Activated naive CD4-positive, alpha-beta T cell treated with anti-CD3 and anti-CD28 coated beads for 36 hours (primary cell): ENCODE results near the gene DNAH8. TPM values are rescaled to one million over a fixed set of nuclear protein-coding genes. Genes with fewer than 3 reads are reported as not detected.
"Not testable (repeated sequence)": the region's sequence is repeated elsewhere in the genome, so short reads cannot be mapped to it uniquely, and the experiment has no call there.

ENCODE experiments used
- CTCF ChIA-PET: fragments of 350-600 bp; sonication (Branson Sonifier 250); formaldehyde crosslinking; loops from one replicate; lab custom pipeline; 2021; ENCODE audit warnings: antibody characterized with exemption; lab: Charles Lee
- DNase-seq: peaks from one replicate; pipeline ENCODE4 v3.0.0-alpha.2; 2020
- H3K27ac Mint-ChIP-seq: one replicate; pipeline ENCODE4 v1.8.0; 2021; ENCODE audit warnings: mild to moderate bottlenecking, mixed read lengths
- H3K27me3 Mint-ChIP-seq: one replicate; pipeline ENCODE4 v1.8.0; 2021; ENCODE audit warnings: low read depth, mixed read lengths
- H3K36me3 Mint-ChIP-seq: one replicate; pipeline ENCODE4 v1.8.0; 2021; ENCODE audit warnings: low read depth, mixed read lengths
- H3K4me1 Mint-ChIP-seq: one replicate; pipeline ENCODE4 v1.8.0; 2021; ENCODE audit warnings: low read depth, mixed read lengths
- H3K4me3 Mint-ChIP-seq: one replicate; pipeline ENCODE4 v1.8.0; 2021; ENCODE audit warnings: mild to moderate bottlenecking, moderate library complexity, mixed read lengths
- H3K9me3 Mint-ChIP-seq: one replicate; pipeline ENCODE4 v1.8.0; 2021; ENCODE audit warnings: mixed read lengths
- intact Hi-C: fragments of 100-400 bp; cut with micrococcal nuclease; formaldehyde crosslinking; loops from one replicate; pipeline ENCODE4 v1.15.1; 2023
- total RNA-seq, 2 experiments: library from RNA; stranded (reverse); gene quantifications; one replicate each; pipeline ENCODE4 v1.2.3, GENCODE V29; 2021

The DNAH8 gene
- total RNA-seq, 2 experiments from 2014 or later = 0.07 to 0.15 TPM

DNA sequence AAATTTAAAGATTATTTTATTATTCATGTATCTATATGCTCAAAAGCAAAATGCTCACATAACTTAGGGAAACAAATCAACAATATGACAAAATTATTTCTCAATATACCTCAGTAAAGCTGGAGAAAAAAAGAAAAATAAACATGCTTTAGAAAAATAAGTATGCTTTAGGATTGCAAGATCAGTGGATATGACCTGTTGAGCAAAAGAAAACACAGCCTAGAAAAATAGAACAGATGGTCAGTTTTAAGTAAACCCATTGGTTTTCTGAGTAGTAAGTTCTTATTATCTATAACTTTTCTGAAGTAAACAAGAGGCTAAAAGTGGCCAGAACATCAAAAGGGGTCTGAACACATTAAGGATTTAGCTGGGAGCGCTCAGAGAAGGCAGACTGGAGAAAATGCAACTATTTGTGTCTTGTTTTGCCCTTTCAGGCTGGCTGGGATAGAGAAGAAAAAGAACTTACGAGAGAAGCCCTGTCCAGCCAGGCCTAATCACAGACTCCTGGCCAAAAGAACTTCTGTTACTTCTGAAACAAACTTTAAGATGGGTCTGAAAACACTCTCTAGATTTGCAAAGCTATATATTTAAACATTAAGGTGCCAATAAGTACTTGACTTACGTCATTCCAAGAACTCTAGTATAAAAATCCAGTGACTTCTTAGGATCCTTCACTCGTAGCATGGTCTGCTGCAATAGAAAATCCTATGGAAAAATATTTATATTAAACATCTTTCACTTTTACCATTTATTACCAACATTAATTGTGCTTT, 28.7 kb upstream of the DNAH8 start:
- H3K36me3 Mint-ChIP-seq = peaks cover 21% of the 10 kb centered on the region
- peaks cover 15% of the 10 kb centered on the region for H3K4me1 Mint-ChIP-seq
- DNase-seq = no peak
- H3K4me3 Mint-ChIP-seq = no peak overlapping the region
- no peaks in the 10 kb centered on the region for H3K27me3 Mint-ChIP-seq
- intact Hi-C loops = no loop called here
- CTCF ChIA-PET = interaction anchor here (0.7 kb wide), 2 partner anchors 14 to 1151 kb away, joined by 3 read pairs; no protein-coding TSS in a partner anchor
- no peak overlapping the region for H3K27ac Mint-ChIP-seq
- H3K9me3 Mint-ChIP-seq = no peaks in the 10 kb centered on the region

DNA sequence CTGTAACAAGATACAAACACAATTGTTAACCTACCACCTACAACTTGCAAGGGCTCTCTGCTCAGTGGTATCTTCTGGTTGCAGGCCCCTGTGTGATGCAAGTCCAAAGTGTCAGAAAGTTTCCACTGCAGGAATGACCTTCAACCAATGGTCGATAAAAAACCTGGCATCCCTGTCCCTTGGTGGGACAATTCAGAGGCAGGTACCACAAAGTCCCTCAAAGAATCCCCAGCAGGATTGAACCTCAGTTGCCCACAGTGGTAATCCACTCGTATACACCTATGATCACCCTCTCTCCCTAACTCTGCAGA, 28.1 kb upstream of the DNAH8 start:
- H3K27ac Mint-ChIP-seq = no peak overlapping the region
- CTCF ChIA-PET = no interaction called here
- no peak for DNase-seq

GRCh38 chr6:38687549-38687948, 27.6 kb upstream of the DNAH8 start:
- Mint-ChIP-seq H3K27ac (no peak overlapping the region), H3K9me3 (no peaks in the 10 kb centered on the region), H3K27me3 (no peaks in the 10 kb centered on the region), H3K4me3 (no peak overlapping the region), H3K36me3 (peaks cover 21% of the 10 kb centered on the region), H3K4me1 (peaks cover 15% of the 10 kb centered on the region)
- no peak for DNase-seq
- CTCF ChIA-PET = no interaction called here
- intact Hi-C loops = no loop called here

More for the DNA sequence above, 28.1 kb upstream of the DNAH8 start:
- peaks cover 15% of the 10 kb centered on the region for H3K4me1 Mint-ChIP-seq
- H3K36me3 Mint-ChIP-seq = peaks cover 20% of the 10 kb centered on the region
- H3K4me3 Mint-ChIP-seq = no peak overlapping the region
- H3K27me3 Mint-ChIP-seq = no peaks in the 10 kb centered on the region
- no peaks in the 10 kb centered on the region for H3K9me3 Mint-ChIP-seq
- intact Hi-C loops = no loop called here

GRCh38 chr6:38688579-38689087, 26.5 kb upstream of the DNAH8 start:
- H3K9me3 Mint-ChIP-seq = peaks cover 2% of the 10 kb centered on the region
- H3K36me3 Mint-ChIP-seq = peaks cover 17% of the 10 kb centered on the region
- H3K27ac Mint-ChIP-seq = no peak overlapping the region
- H3K4me3 Mint-ChIP-seq = no peak overlapping the region
- H3K27me3 Mint-ChIP-seq = no peaks in the 10 kb centered on the region
- CTCF ChIA-PET = interaction anchor here (0.6 kb wide), 1 partner anchor 31 kb away, joined by 3 read pairs; no protein-coding TSS in a partner anchor
- peaks cover 17% of the 10 kb centered on the region for H3K4me1 Mint-ChIP-seq
- no peak for DNase-seq
- intact Hi-C loops = no loop called here

GRCh38 chr6:38695227-38695900, 19.7 kb upstream of the DNAH8 start:
- Mint-ChIP-seq H3K27me3 (no peaks in the 10 kb centered on the region), H3K27ac (peak overlapping the region; percentile 17), H3K4me1 (peaks cover 48% of the 10 kb centered on the region), H3K9me3 (peaks cover 10% of the 10 kb centered on the region), H3K36me3 (peaks cover 42% of the 10 kb centered on the region), H3K4me3 (no peak overlapping the region)
- CTCF ChIA-PET = no interaction called here
- intact Hi-C loops = no loop called here
- DNase-seq = no peak

DNA sequence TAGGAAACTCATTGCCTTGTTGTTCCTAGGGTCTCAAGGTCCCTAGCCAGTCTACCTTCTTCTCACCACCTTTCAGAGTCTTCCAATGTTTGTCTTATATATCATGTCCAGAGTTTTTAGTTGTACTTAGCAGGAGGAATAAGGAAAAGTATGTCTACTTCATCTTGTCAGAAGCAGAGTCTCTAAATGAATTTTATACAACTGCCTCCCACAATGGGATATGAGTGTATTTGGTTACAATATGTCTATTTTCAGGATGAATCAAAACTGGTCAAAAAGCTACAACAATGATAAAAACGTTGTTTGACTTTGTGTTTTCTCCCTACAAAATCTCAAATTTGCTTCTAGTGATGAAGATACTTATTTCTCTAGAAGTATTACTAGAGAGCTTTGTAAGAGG, 19.2 kb upstream of the DNAH8 start:
- intact Hi-C loops = no loop called here
- CTCF ChIA-PET = no interaction called here

GRCh38 chr6:38696345-38696744, 18.8 kb upstream of the DNAH8 start:
- intact Hi-C loops = no loop called here
- Mint-ChIP-seq H3K4me1 (peaks cover 53% of the 10 kb centered on the region), H3K27ac (no peak overlapping the region), H3K9me3 (peaks cover 12% of the 10 kb centered on the region), H3K36me3 (peaks cover 51% of the 10 kb centered on the region), H3K4me3 (no peak overlapping the region), H3K27me3 (no peaks in the 10 kb centered on the region)
- CTCF ChIA-PET = no interaction called here
- DNase-seq = no peak

More for the DNA sequence above, 19.2 kb upstream of the DNAH8 start:
- peaks cover 11% of the 10 kb centered on the region for H3K9me3 Mint-ChIP-seq
- peaks cover 48% of the 10 kb centered on the region for H3K36me3 Mint-ChIP-seq
- no peak for DNase-seq
- H3K27ac Mint-ChIP-seq = peak overlapping the region; percentile 17
- no peaks in the 10 kb centered on the region for H3K27me3 Mint-ChIP-seq
- peaks cover 50% of the 10 kb centered on the region for H3K4me1 Mint-ChIP-seq
- H3K4me3 Mint-ChIP-seq = no peak overlapping the region

- no peaks in the 10 kb centered on the region for H3K27me3 Mint-ChIP-seq
- peaks cover 57% of the 10 kb centered on the region for H3K36me3 Mint-ChIP-seq
- H3K9me3 Mint-ChIP-seq = peaks cover 15% of the 10 kb centered on the region
- no peak for DNase-seq
- no peak overlapping the region for H3K27ac Mint-ChIP-seq
- no peak overlapping the region for H3K4me3 Mint-ChIP-seq
- H3K4me1 Mint-ChIP-seq = peaks cover 63% of the 10 kb centered on the region
- intact Hi-C loops = no loop called here
- CTCF ChIA-PET = no interaction called here
Observed at GRCh38 chr6:38697846-38698245, 17.3 kb upstream of the DNAH8 start.

DNA sequence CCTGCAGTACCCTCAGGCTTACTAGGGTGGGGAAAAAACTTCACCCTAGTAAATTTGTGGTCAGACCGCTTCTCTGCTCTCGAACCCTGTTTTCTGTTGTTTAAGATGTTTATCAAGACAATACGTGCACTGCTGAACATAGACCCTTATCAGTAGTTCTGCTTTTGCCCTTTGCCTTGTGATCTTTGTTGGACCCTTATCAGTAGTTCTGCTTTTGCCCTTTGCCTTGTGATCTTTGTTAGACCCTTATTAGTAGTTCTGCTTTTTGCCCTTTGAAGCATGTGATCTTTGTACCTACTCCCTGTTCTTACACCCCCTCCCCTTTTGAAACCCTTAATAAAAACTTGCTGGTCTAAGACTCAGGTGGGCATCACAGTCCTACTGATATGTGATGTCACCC, 15.4 kb upstream of the DNAH8 start:
- H3K4me3 Mint-ChIP-seq, intact Hi-C loops, DNase-seq, H3K27me3 Mint-ChIP-seq, CTCF ChIA-PET, H3K27ac Mint-ChIP-seq: not testable (repeated sequence)
- Mint-ChIP-seq H3K9me3 (peaks cover 13% of the 10 kb centered on the region), H3K4me1 (peaks cover 62% of the 10 kb centered on the region), H3K36me3 (peaks cover 53% of the 10 kb centered on the region)

DNA sequence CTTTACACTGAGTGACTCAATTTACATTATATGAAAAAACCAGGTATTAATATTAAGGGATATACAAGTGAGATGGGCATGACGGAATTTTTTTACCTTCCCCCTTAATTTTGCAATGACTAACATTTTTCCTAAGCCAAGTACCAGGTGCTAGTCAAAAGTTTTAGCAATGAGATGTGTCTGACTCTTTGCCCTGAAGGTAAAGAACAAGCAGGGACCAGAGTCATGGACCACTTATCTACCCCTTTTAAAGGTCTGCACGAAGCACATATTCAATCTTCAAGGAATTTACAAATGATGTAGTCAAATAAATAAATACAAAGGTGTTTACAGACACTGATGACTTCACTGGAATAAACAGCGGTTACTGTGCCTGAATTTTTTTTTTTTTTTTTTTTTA, 13.6 kb upstream of the DNAH8 start:
- DNase-seq = no peak
- Mint-ChIP-seq H3K36me3 (peaks cover 41% of the 10 kb centered on the region), H3K27me3 (peaks cover 3% of the 10 kb centered on the region), H3K9me3 (peaks cover 13% of the 10 kb centered on the region), H3K27ac (peak overlapping the region; percentile 97), H3K4me3 (peak overlapping the region; percentile 99), H3K4me1 (peaks cover 48% of the 10 kb centered on the region)
- CTCF ChIA-PET = no interaction called here
- intact Hi-C loops = no loop called here

DNA sequence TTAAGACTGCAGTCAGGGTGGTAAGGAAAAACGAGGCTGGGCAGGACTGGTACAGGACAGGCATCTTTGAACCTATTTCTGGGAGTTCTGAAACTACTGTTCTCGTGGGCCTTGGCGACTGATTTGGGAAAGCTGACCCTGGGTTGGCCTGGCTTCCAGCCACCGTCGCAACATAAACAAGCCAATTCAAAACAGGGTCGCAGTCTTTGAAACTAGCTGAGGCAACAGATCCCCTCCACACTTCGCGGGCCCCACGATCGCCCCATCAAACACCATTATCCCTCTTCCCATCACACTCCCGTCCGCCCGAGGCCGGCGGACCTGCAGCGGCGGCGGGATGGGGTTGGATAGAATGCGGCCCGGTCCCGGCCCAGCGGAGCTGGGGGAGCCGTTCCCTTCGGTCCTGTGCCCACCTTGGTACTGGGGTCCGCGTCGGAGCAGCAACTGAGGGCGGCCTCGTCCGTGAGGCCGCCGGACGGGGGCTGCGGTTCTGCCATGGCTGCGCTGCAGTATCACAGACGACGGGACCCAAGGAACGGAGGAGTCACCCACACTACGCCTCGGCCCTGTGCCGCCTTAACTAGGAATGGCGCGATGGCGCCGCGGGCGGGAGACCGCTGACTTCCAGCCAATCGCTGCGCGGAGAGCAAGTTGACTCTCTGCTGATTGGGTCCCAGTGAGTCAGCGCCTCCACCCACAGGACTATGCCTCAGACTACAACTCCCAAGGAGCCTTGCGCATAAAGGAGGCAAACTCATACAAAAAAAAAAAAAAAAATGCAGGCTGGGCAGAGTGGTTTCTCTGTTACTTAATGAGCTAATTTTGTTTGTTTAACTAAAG, 12.3 kb upstream of the DNAH8 start, which contains the start of gene GLO1:
Gene GLO1 (minus strand): TSS at position 588 of the 840 bp plus-strand sequence. CDS start 91 bp downstream, at position 497.
- Mint-ChIP-seq H3K4me1 (peaks cover 37% of the 10 kb centered on the region), H3K27ac (peak within 1 kb of the TSS; percentile 97), H3K27me3 (peaks cover 8% of the 10 kb centered on the region), H3K36me3 (peaks cover 39% of the 10 kb centered on the region), H3K9me3 (peaks cover 13% of the 10 kb centered on the region), H3K4me3 (peak within 1 kb of the TSS; percentile 99)
- intact Hi-C loops = loop anchor here (1.0 to 2.0 kb wide), 3 partner anchors 30 to 412 kb away; partner anchors contain the start of genes BTBD9 and SAYSD1
- DNase-seq = peak; percentile 98
- CTCF ChIA-PET = no interaction called here
